HG02571 (cell line): ENCODE measurements around the gene LRMDA.

ENCODE experiments used
- ATAC-seq: cut with Tn5 transposase; IDR thresholded peaks from one replicate; pipeline ENCODE4 v1.9.1; 2021; ENCODE audit warnings: mild to moderate bottlenecking, moderate library complexity; ENCODE audit not compliant: unreplicated experiment

LRMDA gene

DNA sequence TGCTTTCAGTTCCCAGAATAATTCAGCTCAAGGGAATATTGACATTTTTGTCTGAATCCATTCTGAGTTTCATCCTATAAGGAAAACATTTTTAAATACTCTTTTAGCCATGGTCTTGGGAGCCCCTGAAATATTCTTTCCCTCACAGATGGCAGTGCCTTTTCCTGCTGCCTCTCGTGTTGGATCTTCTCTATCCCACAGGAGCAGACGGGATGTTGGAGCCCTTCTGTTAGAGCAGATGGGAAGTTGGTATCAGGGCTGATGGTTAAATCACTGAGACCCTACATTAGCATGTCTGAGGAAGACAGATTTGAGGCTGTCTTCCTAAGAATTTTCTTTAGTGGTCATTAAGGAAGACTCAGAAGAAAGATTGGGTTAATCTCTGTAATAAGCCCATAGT is 737.8 kb downstream of the LRMDA start:
- no peak for ATAC-seq

DNA sequence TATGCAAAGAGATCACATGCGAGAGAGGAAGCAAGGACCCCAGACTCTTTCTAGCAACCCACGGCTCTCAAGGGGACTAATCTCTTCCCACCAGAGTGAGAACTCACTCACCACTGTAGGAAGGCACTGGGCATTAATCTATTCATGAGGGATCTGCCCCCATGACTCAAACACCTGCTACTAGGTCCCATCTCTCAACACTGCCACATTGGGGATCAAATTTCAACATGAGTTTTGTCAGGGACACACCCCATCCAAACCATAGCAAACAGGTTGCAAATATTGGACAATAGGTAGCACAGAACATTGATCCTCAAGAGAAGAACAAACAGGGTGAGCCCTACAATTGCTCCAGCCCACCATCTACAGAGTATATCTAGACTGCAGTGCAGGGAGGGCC is 740.6 kb downstream of the LRMDA start:
- no peak for ATAC-seq

DNA sequence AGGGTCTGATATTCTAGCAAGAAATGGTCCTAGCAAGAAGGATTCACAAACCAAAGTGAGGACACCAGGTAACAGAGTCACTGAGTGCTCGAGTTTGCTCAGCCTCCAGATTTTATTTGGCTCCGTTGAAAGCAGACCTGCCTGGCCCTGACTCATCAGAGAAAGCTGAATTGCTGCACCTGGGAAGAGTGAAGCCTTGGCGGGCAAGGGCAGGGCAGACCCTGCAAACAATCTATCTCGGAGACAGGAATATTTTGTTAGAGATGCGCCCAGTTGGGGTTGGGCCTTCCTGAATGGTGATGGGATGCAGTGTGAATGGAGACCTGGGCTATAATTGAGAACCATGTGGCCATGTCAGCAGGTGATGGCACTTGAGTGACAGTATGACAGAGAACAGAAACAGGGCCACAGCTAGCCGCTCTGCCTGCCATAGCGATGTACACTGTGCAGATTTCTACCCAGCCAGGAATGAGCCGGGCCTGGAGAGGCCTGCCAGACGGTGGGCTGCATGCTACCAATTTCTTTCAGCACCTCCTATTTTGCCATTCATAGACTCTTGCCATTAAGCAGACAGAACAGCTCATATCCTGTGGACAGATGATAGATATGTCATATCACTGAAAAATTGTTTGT is 744.2 kb downstream of the LRMDA start:
- no peak for ATAC-seq

DNA sequence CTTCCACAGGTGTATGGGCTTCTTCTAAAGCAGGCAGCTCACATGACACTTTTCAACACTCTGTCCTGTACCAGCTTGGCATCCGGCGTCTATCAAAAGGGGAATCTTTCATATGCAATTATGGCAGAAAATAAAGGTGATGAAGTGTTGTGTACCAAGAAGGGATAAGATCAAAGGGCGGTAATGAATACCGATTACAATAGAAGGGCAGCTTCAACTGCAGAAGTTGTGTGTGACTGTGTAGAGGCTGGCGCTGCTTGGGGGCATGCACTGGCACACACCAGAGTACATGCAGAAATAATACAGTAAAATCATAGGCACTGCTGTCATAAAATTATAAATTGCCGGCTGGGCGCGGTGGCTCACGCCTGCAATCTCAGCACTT is 744.7 kb downstream of the LRMDA start:
- ATAC-seq = no peak

DNA sequence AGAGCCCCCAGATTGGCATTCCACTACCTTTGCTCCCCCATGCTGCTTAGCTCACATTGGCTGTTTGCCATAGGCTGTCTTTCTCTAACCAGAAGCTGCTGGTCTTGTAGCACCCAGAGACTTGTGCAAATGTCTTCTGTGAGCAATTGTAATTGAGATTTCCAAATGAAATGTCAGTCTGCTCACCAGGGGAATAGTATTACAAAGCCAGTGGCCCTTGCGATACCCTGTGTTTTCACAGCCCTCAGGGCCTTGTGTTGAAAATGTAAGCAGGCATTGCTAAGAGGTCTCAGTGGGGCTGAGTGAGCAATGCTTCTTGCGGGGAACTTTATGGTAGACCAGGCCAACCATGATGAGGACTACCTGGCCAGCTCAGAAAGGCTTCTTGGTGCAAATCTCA is 746.5 kb downstream of the LRMDA start:
- ATAC-seq = no peak

GRCh38 chr10:76178532-76179292 is 747.3 kb downstream of the LRMDA start:
- no peak for ATAC-seq

- no peak for ATAC-seq
Observed at GRCh38 chr10:76179806-76180205, 748.4 kb downstream of the LRMDA start.

GRCh38 chr10:76184647-76185046 is 753.2 kb downstream of the LRMDA start:
- no peak for ATAC-seq

- ATAC-seq = no peak
Observed at GRCh38 chr10:76185471-76186301, 754.3 kb downstream of the LRMDA start.

GRCh38 chr10:76188216-76188615 is 756.8 kb downstream of the LRMDA start:
- no peak for ATAC-seq

DNA sequence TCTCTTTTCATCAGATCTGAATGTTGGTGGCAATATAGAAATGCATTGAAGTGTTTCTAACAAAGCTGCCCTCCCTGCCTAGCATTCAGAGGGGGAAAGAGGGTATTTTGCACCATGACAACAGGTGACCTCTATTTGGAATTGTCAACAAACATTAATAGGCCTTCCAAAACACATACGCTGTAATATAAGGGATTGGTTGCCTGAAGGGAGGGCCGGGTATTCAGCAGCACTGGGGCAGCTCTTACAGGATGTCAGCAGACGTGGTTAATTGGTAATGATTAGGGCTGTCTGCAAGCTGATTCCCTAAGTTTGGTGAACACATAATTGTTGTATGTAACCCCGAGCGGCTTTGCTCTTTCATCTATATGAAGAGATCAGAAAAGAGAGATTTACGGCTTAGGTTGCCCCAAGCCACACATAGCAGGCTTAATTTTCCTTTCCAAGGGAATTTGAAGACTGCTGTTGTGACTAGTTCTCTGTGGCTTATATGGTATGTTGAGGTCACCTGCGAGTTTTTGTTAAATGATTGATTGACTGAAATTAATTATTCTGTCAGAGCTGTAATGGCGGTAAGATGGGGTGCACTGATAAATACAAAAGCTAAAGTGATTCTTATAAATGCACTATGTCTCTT is 759.3 kb downstream of the LRMDA start:
- no peak for ATAC-seq

- no peak for ATAC-seq
Observed at GRCh38 chr10:76191336-76191735, 759.9 kb downstream of the LRMDA start.

GRCh38 chr10:76192151-76192550 is 760.7 kb downstream of the LRMDA start:
- ATAC-seq = no peak

DNA sequence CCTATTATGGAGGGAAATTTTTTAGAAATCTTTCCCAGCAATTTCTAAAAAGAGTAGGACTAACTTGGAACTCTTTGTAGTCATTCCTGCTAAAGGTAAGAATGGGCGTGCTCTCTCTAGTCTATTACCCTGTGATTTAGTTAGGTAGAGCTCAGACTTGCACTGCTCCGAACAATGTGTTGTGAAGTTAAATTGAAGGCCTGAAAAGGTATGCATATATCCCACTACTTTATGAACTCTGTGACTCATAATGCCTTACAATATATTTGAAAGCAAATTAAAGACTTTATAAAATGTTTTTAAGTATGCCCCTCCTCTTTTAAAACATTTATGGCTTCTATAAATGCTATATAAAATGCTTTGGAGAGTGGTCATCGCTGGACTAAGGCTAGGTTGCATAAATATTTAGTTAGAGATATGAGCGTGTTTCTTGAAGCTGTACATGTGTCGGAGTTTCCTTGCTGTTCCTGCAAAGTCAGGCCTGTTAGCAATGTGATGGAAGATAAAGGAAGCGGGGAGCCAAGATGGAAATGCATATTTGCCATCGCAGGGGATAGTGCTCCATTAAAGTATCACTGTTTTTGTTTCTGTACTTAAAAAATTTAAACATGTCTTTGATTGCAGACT is 761.4 kb downstream of the LRMDA start:
- ATAC-seq = no peak

DNA sequence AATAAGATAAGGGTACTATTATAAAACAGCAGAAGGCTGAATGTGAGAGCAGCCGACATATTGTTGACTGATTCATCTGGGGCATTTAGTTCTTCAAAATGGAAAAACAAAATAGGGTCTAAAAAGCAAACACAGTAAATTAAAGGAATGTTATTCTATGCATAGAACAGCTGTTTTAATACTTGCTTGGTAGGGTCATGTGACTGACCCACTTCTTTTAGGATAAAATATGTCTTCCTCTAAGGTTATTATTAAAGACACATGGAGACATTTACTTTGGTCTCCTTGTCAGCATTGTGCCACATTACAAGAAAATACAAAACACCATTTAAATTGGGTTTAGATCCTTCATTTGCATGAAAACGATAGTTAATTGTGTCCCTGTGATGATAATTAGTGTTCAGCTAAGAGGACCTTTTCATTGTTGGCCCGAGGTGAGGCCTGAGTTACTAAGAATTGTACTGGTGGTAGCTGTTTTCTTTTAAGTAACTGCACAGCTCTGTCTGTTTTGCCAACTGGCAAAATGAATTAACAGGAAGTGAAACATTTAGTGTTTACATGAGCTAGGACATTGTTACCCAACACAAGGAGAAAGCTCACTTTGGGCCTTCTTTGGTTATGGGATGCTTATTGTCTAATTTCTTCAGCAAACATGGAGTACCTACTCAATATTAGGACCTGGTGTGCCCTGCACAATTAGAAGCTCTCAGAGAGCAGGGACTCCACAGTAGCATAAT is 764.4 kb downstream of the LRMDA start:
- ATAC-seq = no peak

DNA sequence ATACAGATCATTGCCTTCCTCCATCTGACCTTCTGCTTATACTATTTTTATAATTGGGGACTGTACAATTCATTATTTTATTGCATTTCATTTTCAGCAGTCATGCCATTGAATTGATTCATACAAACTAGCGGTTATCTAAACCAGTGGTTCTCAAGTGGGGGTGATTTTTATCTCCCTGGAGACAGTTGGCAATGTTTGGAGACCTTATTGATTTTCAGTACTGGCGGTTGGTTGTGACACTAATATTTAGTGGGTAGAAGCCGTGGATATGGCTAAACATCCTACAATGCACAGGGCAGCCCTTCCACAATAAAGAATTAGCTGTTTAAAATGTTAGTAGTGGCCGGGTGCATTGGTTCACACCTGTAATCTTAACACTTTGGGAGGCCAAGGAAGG is 765.9 kb downstream of the LRMDA start:
- ATAC-seq = no peak

- ATAC-seq = no peak
Observed at GRCh38 chr10:76198287-76199035, 767.0 kb downstream of the LRMDA start.

- ATAC-seq = no peak
Observed at GRCh38 chr10:76201962-76202361, 770.5 kb downstream of the LRMDA start.

DNA sequence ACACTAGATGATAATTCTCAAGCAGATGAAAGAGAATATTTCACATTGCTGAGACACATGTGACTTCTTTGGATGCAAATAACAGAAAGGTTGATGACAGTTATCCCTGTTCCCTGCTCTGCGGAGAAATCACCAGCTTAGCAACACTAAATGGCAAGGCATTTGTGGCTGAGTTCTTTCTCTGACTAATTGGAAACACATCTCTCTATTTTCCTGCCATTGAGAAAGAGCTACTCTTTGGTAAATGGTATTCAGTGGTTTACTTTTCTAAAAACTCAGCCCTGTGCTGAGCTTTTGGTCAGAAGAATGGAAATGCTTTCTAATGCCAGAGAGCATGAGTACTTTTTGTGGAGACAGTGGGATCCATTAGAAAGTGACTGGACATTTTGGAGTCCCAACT is 771.4 kb downstream of the LRMDA start:
- ATAC-seq = no peak

DNA sequence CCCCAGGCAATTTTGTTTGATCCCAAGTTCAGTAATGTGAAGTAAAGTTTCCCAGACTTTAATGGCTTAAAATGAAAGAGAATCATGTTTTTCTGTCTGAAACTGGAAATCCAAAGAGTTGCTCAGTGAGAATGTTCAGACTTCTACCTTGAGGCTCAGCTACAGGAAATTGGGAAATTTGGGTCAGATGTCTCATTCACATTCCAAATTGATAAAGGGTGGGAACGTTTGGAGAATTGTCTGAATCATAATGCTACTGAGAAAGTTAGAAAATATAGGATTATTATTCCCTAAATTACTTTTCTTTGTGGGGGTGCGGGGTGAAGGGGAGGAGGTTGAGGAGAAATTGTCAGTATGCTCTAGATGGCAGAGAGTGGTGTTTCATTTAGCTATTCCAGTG is 773.9 kb downstream of the LRMDA start:
- no peak for ATAC-seq
